ENCODE measurements around the gene STS.

- TF ChIP-seq REST (IDR thresholded peaks at IDR 0.05) (no peak), CTCF (IDR thresholded peaks at IDR 0.05; ENCODE audit: low read depth, low read length, missing input control) (peak; percentile 34), SP1 (IDR thresholded peaks at IDR 0.05) (no peak), TAF1 (conservative IDR thresholded peaks at IDR 0.05) (no peak), JUND (IDR thresholded peaks at IDR 0.05) (no peak), RXRA (IDR thresholded peaks at IDR 0.05) (no peak), YY1 (IDR thresholded peaks at IDR 0.05) (peak; percentile 23), GABPA (IDR thresholded peaks at IDR 0.05 in 1 of 2, conservative IDR thresholded peaks at IDR 0.05 in 1 of 2) (no peak), EGR1 (IDR thresholded peaks at IDR 0.05; ENCODE audit: low read depth in 2 of 2) (no peak)
Measured at GRCh38 chrX:7147978-7148854, 704 bp downstream of the STS start, which contains the start of gene PUDP.
